Measurements from ENCODE around the gene BAG2. TPM values are rescaled to one million over a fixed set of nuclear protein-coding genes. Genes with fewer than 3 reads are reported as not detected.

Gene BAG2
- total RNA-seq, 4 donors from 2014 or later: 40.8 to 50.6 (median 46.3) TPM

GRCh38 chr6:57198926-57199636, 27.0 kb downstream of the BAG2 start:
- Histone ChIP-seq H3K36me3 (no peaks in the 10 kb centered on the region), H3K9me3 (no peaks in the 10 kb centered on the region), H3K27ac (peak overlapping the region in 1 of 4 donors; percentile 41), H3K4me3 (no peak overlapping the region), H3K27me3 (no peaks in the 10 kb centered on the region), H3K4me1 (peaks cover 0 to 33% (median 0%) of the 10 kb centered on the region in 3 donors)
- 53 to 83% methylated on average over 3 of the region's 6 CpGs for WGBS, 2 donors (ENCODE audit: low coverage in 1 of 2)
- ATAC-seq: no peak
- no peak for TF ChIP-seq EP300 (IDR thresholded peaks at IDR 0.05)
- no peak for TF ChIP-seq POLR2A (IDR thresholded peaks at IDR 0.05)
- TF ChIP-seq POLR2AphosphoS5 (IDR thresholded peaks at IDR 0.05): no peak
- TF ChIP-seq CTCF (IDR thresholded peaks at IDR 0.05): no peak

- 50 to 93% methylated on average over 1 of the region's 1 CpG for WGBS, 2 donors (ENCODE audit: low coverage in 1 of 2)
- H3K4me1 ChIP-seq: peaks cover 0 to 27% (median 0%) of the 10 kb centered on the region in 3 donors
Observed at GRCh38 chr6:57201718-57202117, 29.6 kb downstream of the BAG2 start.

GRCh38 chr6:57205550-57206328, 33.6 kb downstream of the BAG2 start:
- H3K4me3 ChIP-seq: no peak overlapping the region
- H3K36me3 ChIP-seq: no peaks in the 10 kb centered on the region
- H3K27ac ChIP-seq: no peak overlapping the region
- H3K27me3 ChIP-seq: no peaks in the 10 kb centered on the region
- H3K4me1 ChIP-seq: peaks cover 0 to 17% (median 0%) of the 10 kb centered on the region in 3 donors
- H3K9me3 ChIP-seq: no peaks in the 10 kb centered on the region
- ATAC-seq: no peak
- no peak for TF ChIP-seq POLR2A (IDR thresholded peaks at IDR 0.05)
- no peak for TF ChIP-seq EP300 (IDR thresholded peaks at IDR 0.05)
- no peak for TF ChIP-seq CTCF (IDR thresholded peaks at IDR 0.05)
- no peak for TF ChIP-seq POLR2AphosphoS5 (IDR thresholded peaks at IDR 0.05)
- WGBS, 2 donors (ENCODE audit: low coverage in 1 of 2): 66 to 73% methylated on average over 7 of the region's 7 CpGs

More at GRCh38 chr6:57201718-57202117, 29.6 kb downstream of the BAG2 start:
- no peaks in the 10 kb centered on the region for H3K9me3 ChIP-seq
- TF ChIP-seq POLR2AphosphoS5 (IDR thresholded peaks at IDR 0.05): no peak
- no peak for TF ChIP-seq POLR2A (IDR thresholded peaks at IDR 0.05)
- no peak for TF ChIP-seq CTCF (IDR thresholded peaks at IDR 0.05)
- ATAC-seq: no peak
- no peaks in the 10 kb centered on the region for H3K36me3 ChIP-seq
- no peak overlapping the region for H3K27ac ChIP-seq
- no peak overlapping the region for H3K4me3 ChIP-seq
- H3K27me3 ChIP-seq: no peaks in the 10 kb centered on the region

GRCh38 chr6:57207141-57207540, 35.0 kb downstream of the BAG2 start:
- Histone ChIP-seq H3K9me3 (no peaks in the 10 kb centered on the region), H3K4me3 (no peak overlapping the region), H3K27ac (no peak overlapping the region), H3K4me1 (peaks cover 0 to 23% (median 0%) of the 10 kb centered on the region in 3 donors), H3K27me3 (no peaks in the 10 kb centered on the region), H3K36me3 (no peaks in the 10 kb centered on the region)
- no peak for TF ChIP-seq POLR2AphosphoS5 (IDR thresholded peaks at IDR 0.05)
- TF ChIP-seq EP300 (IDR thresholded peaks at IDR 0.05): no peak
- TF ChIP-seq POLR2A (IDR thresholded peaks at IDR 0.05): no peak
- no peak for TF ChIP-seq CTCF (IDR thresholded peaks at IDR 0.05)
- no peak for ATAC-seq
- 54 to 69% methylated on average over 2 of the region's 2 CpGs for WGBS, 2 donors (ENCODE audit: low coverage in 1 of 2)
